HG03095 (cell line): ENCODE results near the gene BMP8B.
"Not testable (repeated sequence)": the region's sequence is repeated elsewhere in the genome, so short reads cannot be mapped to it uniquely, and the experiment has no call there.

ENCODE experiments used
- ATAC-seq: cut with Tn5 transposase; IDR thresholded peaks from one replicate; pipeline ENCODE4 v1.9.1; 2021; ENCODE audit warnings: moderate library complexity; ENCODE audit not compliant: unreplicated experiment

BMP8B gene

GRCh38 chr1:39779137-39779536 is 9.5 kb downstream of the BMP8B start:
- ATAC-seq = no peak

GRCh38 chr1:39778463-39779099 is 10.1 kb downstream of the BMP8B start:
- not testable (repeated sequence) for ATAC-seq

DNA sequence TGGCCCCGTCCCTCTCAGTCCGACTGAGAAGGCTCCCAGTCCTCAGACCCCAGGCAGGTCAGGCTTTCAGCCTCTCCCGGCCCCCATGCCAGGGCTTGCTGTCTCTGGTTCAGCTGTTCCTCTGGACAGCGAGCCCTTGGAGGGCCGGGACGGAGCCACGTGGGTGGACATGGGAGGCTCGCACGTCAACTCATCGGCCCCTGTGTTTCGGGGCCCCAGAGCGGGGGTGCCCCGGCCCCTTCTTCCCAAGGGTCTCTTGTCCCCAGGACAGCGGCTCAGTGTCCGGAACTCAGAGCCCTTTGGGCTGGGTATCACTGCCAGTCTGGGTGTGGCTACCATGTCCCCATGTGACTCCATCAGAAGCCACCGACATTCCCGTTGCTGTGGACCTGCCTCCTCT is 10.8 kb downstream of the BMP8B start:
- not testable (repeated sequence) for ATAC-seq

GRCh38 chr1:39777306-39777705 is 11.4 kb downstream of the BMP8B start:
- no peak for ATAC-seq

GRCh38 chr1:39776886-39777285 is 11.8 kb downstream of the BMP8B start:
- ATAC-seq = no peak

GRCh38 chr1:39776400-39776713 is 12.3 kb downstream of the BMP8B start:
- no peak for ATAC-seq

- ATAC-seq = not testable (repeated sequence)
These were observed 12.8 kb downstream of the BMP8B start for GRCh38 chr1:39775676-39776399.

DNA sequence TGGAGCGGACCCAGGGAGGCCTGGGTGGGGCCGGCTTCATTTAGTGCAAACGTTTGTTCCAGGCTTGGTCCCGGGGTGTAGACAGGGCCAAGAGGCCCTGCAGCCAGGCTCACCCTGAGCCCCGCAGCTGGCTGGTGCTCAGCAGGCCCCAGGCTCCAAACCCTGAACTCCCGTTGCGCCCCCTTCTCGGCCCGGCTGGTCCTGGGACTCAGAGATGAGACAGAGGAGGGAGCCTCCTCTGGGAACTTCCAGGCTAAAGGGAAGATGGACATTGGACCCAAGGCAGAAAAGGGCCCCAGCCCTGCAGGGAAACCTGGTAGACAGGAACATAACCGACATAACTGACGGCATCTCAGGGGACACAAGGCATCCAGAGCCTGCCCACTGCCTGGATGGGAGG is 13.5 kb downstream of the BMP8B start:
- not testable (repeated sequence) for ATAC-seq

DNA sequence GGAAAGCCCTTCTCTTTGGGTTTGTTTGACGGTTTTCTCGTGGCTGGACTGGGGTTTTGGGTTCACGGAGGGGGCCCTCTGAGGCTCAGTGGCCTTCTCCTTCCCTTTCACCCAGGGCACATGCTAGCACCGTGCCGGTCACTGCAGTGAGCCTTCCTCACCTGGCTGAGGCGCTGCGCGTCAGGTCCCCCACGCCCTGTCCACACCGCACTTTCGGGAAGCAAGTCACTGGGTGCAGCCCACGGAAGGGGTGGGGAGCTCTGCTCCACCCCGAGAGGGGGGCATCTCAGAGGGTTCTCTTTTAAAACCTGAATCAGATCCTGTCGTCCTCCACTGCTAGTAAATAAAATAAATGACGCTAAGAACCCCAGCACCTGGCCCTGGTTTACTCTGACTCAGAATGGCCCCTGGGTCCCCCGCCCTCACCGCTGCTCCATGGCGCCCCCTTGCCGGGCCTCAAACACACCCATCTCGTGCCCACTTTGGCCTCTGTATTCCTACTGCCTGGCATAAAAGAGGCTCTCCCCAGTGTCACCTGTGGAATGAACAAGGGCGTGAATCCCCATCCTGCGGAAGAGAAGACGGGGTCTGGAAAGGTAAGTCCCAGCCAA is 15.2 kb downstream of the BMP8B start:
- ATAC-seq = not testable (repeated sequence)

DNA sequence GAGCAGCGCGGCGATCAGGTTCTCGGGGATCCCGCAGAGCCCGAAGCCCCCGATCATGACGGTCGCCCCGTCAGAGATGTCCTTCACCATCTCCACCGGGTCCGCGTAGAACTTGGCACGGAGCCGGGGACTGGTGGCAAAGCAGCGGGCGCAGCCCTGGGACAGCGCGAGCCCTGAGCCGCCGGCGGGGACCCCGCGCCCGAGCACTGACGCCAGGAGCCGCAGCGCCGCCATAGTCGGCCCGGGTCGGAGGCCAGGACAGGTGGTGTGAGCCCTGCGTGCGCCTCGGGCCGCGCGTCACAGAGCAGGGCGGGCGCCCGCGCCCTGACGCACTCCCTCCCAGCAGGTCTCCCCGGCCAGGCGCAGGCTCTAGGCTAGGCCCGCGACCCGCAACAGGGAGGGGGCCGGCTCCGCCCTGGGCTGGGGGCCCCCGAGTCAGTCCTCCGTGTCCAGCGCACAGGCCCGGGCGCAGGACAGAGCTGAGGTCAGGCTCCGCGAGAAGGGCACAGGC is 17.6 kb downstream of the BMP8B start, which contains the start of gene OXCT2:
TSS of gene OXCT2 (minus strand) at position 327 of the 511 bp plus-strand sequence. CDS start at position 234, 93 bp downstream.
- not testable (repeated sequence) for ATAC-seq

- ATAC-seq = not testable (repeated sequence)
These were observed 18.3 kb downstream of the BMP8B start for GRCh38 chr1:39770100-39771021.

GRCh38 chr1:39769502-39769901 is 19.2 kb downstream of the BMP8B start:
- not testable (repeated sequence) for ATAC-seq

DNA sequence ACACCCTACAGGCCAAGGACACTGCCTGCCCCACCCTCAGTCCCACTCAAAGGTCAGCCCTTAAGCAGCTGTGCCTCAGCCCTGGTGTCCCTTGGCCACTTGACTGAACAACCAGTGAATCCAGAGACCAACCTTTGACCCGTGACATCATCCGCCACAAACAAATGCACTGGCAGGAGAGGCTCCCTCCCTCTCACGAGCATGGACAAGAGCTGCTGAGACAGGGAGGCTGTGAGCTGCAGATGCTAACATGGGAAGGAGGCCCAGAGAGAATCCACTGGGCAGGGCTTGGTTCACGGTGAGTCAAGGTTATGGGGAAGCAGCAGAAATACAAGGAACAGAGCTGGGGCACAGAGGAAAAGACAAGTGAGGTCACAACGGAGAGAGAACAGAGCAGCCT is 22.2 kb downstream of the BMP8B start:
- ATAC-seq = not testable (repeated sequence)

GRCh38 chr1:39764512-39764911 is 24.2 kb downstream of the BMP8B start:
- not testable (repeated sequence) for ATAC-seq

GRCh38 chr1:39763619-39764374 is 24.9 kb downstream of the BMP8B start:
- not testable (repeated sequence) for ATAC-seq

DNA sequence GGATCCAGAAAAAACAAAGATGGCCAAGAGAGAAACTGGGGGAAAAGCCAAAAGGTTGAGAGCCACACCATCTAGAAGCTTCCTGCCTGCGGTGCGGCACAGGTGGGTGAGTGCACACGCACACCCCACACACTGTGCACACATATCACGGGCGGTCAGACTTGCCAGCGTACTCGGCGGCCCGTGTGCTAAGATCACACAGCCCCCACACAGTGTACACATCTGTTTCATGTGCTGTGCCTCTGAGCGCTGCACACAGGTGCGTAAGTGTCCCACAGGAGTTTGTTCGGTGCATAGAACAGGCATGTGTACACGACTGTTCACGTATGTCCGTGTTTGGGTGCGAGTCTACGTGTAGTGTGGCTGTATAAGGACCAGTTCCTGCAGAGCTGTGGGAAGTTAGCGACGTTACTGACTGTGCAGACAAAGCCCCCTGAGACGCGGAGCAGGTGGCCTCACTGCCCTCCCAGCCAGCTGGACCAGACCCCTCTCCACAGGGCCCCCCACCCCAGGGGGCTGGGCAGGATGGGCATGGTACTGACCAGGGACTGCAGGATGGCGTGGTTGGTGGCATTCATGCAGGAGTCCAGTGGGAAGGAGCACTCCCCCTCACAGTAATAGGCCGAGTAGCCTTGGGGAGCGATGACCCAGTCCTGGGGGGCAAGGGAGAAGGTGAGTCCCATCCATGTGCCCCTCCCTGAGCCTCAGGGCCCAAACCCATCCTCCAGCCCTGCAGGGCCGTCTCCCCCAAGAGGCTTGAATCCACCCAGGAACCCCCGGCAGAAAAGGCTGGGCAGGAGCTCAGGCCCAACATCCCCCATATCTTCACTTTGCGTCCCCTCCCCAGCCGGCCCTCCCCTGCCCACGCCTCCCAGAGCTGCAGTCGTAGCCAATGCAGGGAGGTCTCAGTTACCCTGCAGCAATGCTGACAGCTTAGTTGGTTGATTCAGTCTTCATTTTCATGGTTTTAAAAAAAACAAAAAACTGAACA is 25.8 kb downstream of the BMP8B start:
- no peak for ATAC-seq

DNA sequence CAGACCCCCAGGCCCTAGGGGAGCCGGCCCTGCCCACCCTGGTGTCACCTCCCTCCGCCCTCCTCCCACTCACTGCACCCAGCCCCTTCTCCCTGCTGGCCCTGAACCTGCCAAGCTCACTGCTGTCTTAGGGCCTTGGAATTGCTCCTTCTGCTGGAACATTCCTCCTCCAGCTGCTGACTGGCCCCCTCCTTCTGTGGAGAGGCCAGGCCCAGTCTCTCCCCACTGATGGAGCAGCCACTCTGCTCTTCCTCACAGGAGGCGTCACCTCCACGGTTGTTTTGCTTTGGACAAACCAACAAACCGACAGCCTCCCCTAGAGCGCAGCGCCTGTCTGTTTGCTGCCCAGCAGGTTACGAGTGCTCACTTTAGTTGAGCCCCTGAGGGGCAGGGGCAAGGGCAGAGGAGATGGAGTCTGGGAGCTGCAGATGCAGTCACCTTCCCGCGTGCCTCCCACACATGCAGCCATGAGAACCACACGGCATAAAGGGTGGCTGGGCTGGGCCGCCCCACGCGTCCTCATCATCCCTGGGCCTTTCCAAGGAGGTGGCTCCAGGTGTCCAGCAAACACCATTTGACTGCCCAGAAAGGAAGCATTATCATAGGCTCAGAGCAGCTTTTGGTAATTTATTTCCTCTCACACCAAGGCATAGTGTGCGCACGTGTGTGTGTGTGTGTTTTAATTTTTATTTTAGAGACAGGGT is 27.0 kb downstream of the BMP8B start:
- no peak for ATAC-seq

DNA sequence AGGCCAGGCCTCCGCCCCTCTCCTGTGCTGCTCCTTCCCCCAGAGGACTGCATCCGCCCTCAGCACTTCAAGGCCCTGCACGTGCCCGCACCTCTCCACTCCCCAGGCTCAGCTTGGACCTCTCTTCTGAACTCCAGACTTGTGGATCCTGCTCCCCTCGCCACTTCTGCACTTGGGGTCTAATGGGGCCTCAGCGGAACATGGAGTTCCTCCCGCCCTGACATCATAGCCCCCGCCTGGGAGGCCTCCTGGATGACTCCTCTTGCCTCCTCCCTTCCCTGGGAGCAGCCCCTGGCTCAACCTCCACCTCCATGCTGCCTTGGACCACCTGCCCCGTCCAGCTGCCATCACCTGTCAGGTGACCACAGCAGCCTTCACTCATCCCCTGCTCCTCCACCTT is 27.6 kb downstream of the BMP8B start:
- no peak for ATAC-seq
